CD4-positive, alpha-beta memory T cell (primary cell): ENCODE data around the gene LRRN1. TPM values are rescaled to one million over a fixed set of nuclear protein-coding genes. Genes with fewer than 3 reads are reported as not detected.

Experiments used
- CTCF ChIA-PET: fragments of 350-600 bp; sonication (Branson Sonifier 250); formaldehyde crosslinking; loops from one replicate; lab custom pipeline; 2021; ENCODE audit warnings: inconsistent platforms; ENCODE audit not compliant: partially characterized antibody; lab: Charles Lee
- POLR2A ChIA-PET: fragments of 350-600 bp; sonication (Branson Sonifier 250); formaldehyde crosslinking; loops from one replicate; lab custom pipeline; 2021; ENCODE audit not compliant: partially characterized antibody; lab: Charles Lee
- DNase-seq, 5 donors: peaks; one replicate each; pipeline versions ENCODE4 v3.0.0 to v3.0.0-alpha.2; 2020 to 2022; ENCODE audit warnings: mixed read lengths in 1 of 5
- H3K27ac ChIP-seq: one replicate; pipeline ENCODE4 v1.7.0; 2013; ENCODE audit warnings: low read depth, low read length
- H3K27me3 ChIP-seq: 2 replicates; pipeline ENCODE4 v1.7.0; 2013; ENCODE audit warnings: mild to moderate bottlenecking, low read length, moderate library complexity; ENCODE audit not compliant: insufficient read depth
- H3K36me3 ChIP-seq: 2 replicates; pipeline ENCODE4 v1.7.0; 2013; ENCODE audit warnings: mild to moderate bottlenecking, low read length, moderate library complexity; ENCODE audit not compliant: insufficient read depth
- H3K4me1 ChIP-seq: 2 replicates; pipeline ENCODE4 v1.7.0; 2013; ENCODE audit warnings: mild to moderate bottlenecking, low read length, moderate library complexity; ENCODE audit not compliant: insufficient read depth
- H3K4me3 ChIP-seq, 2 donors: one replicate each; pipeline ENCODE4 v1.7.0; 2013; ENCODE audit warnings: low read length in 2 of 2, mild to moderate bottlenecking in 1 of 2
- H3K9me3 ChIP-seq, 2 donors: one replicate each; pipeline ENCODE4 v1.7.0; 2013; ENCODE audit warnings: low read length in 2 of 2, control low read depth in 1 of 2; ENCODE audit not compliant: control insufficient read depth in 1 of 2
- H3K27ac Mint-ChIP-seq, 7 donors: one replicate each; pipeline ENCODE4 v1.8.0; 2020 to 2021; ENCODE audit warnings: mixed read lengths in 7 of 7, mild to moderate bottlenecking in 6 of 7, inconsistent platforms in 3 of 7, moderate library complexity in 3 of 7
- H3K27me3 Mint-ChIP-seq, 2 donors: one replicate each; pipeline ENCODE4 v1.8.0; 2020 to 2021; ENCODE audit warnings: mixed read lengths in 2 of 2
- H3K36me3 Mint-ChIP-seq, 2 donors: one replicate each; pipeline ENCODE4 v1.8.0; 2020 to 2021; ENCODE audit warnings: mixed read lengths in 2 of 2, inconsistent platforms in 1 of 2, mild to moderate bottlenecking in 1 of 2
- H3K4me1 Mint-ChIP-seq, 4 donors: one replicate each; pipeline ENCODE4 v1.8.0; 2020 to 2021; ENCODE audit warnings: mixed read lengths in 4 of 4, mild to moderate bottlenecking in 1 of 4
- H3K4me3 Mint-ChIP-seq, 8 donors: one replicate each; pipeline ENCODE4 v1.8.0; 2020 to 2021; ENCODE audit warnings: mixed read lengths in 8 of 8, mild to moderate bottlenecking in 7 of 8, moderate library complexity in 6 of 8, inconsistent platforms in 3 of 8
- H3K9me3 Mint-ChIP-seq, 8 donors: one replicate each; pipeline ENCODE4 v1.8.0; 2020 to 2021; ENCODE audit warnings: mixed read lengths in 8 of 8, mild to moderate bottlenecking in 5 of 8, inconsistent platforms in 3 of 8, moderate library complexity in 1 of 8
- intact Hi-C: fragments of 100-400 bp; cut with micrococcal nuclease; formaldehyde crosslinking; loops from one replicate; pipeline ENCODE4 v1.15.1; 2023
- polyA plus RNA-seq, 2 donors: library from polyadenylated mRNA; unstranded; fragments of 300-500 nt; fragmentation: Illumina TruSeq; gene quantifications; one replicate each; pipeline ENCODE4 v1.2.3, GENCODE V29; 2021
- total RNA-seq, 2 experiments: library from RNA; stranded (reverse); gene quantifications; one replicate each; pipeline ENCODE4 v1.2.3, GENCODE V29; 2021

Gene LRRN1
- total and polyA plus RNA-seq, 4 experiments from 2014 or later = 0.17 to 0.23 (median 0.22) TPM; not detected in 1

DNA sequence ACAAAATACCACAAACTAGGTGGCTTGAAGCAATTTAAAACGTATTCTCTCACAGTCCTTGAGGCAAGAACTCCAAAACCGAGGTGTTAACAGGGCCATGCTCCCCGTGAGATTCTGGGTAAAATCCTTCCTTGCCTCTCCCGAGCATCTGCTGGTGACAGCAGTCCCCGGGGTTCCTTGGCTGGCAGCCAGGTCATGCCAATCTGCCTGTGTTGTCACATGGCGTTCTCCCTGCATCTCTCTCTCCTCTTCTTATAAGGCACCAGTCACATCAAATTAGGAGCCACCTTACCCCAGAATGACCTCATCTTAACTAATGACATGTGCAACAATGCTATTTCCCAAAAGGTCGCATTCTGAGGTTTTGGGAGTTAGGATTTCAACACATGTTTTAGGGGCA, 26.3 kb upstream of the LRRN1 start:
- DNase-seq = no peak
- Histone ChIP-seq H3K4me1 (no peaks in the 10 kb centered on the region), H3K27ac (no peak overlapping the region), H3K4me3 (no peak overlapping the region), H3K36me3 (no peaks in the 10 kb centered on the region), H3K9me3 (no peaks in the 10 kb centered on the region), H3K27me3 (no peaks in the 10 kb centered on the region)
- peaks cover 0 to 12% (median 4%) of the 10 kb centered on the region in 8 donors for H3K9me3 Mint-ChIP-seq
- no peak overlapping the region for H3K27ac Mint-ChIP-seq
- no peaks in the 10 kb centered on the region for H3K4me1 Mint-ChIP-seq
- peaks cover 6 to 10% of the 10 kb centered on the region in 2 donors for H3K36me3 Mint-ChIP-seq
- POLR2A ChIA-PET = no interaction called here
- CTCF ChIA-PET = no interaction called here
- H3K27me3 Mint-ChIP-seq = no peaks in the 10 kb centered on the region
- intact Hi-C loops = no loop called here
- no peak overlapping the region for H3K4me3 Mint-ChIP-seq

DNA sequence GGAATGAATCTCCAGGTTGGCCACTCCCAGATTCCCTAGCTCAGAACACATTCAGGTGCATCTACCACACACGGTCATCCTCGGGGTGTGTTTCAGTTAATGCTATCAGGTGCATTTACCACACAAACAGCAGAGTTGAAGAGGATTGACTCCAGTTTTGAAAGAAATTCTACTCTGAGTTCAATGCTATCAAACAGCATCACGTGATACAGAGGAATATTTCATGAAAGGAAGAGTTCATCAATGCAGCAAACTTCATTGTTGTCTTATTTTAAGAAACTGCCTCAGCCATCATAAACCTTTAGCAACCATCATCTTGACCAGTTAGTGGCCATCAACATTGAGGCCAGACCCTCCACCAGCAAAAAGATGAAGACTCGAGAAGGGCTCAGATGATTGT, 22.6 kb upstream of the LRRN1 start:
- POLR2A ChIA-PET = no interaction called here
- peaks cover 6 to 10% of the 10 kb centered on the region in 2 donors for H3K36me3 Mint-ChIP-seq
- H3K4me3 Mint-ChIP-seq = no peak overlapping the region
- intact Hi-C loops = no loop called here
- CTCF ChIA-PET = no interaction called here
- no peaks in the 10 kb centered on the region for H3K9me3 ChIP-seq
- no peak overlapping the region for H3K27ac Mint-ChIP-seq
- no peaks in the 10 kb centered on the region for H3K27me3 ChIP-seq
- H3K36me3 ChIP-seq = no peaks in the 10 kb centered on the region
- H3K27ac ChIP-seq = no peak overlapping the region
- peaks cover 0 to 12% (median 3%) of the 10 kb centered on the region in 8 donors for H3K9me3 Mint-ChIP-seq
- DNase-seq = no peak
- H3K27me3 Mint-ChIP-seq = no peaks in the 10 kb centered on the region
- no peak overlapping the region for H3K4me3 ChIP-seq
- no peaks in the 10 kb centered on the region for H3K4me1 Mint-ChIP-seq
- H3K4me1 ChIP-seq = no peaks in the 10 kb centered on the region

GRCh38 chr3:3778216-3778615, 21.0 kb upstream of the LRRN1 start:
- Mint-ChIP-seq H3K36me3 (peaks cover 6 to 10% of the 10 kb centered on the region in 2 donors), H3K27me3 (no peaks in the 10 kb centered on the region), H3K4me1 (no peaks in the 10 kb centered on the region), H3K4me3 (no peak overlapping the region), H3K9me3 (peaks cover 0 to 12% (median 3%) of the 10 kb centered on the region in 8 donors), H3K27ac (no peak overlapping the region)
- H3K4me3 ChIP-seq = no peak overlapping the region
- H3K27me3 ChIP-seq = no peaks in the 10 kb centered on the region
- no peak for DNase-seq
- no peaks in the 10 kb centered on the region for H3K4me1 ChIP-seq
- intact Hi-C loops = no loop called here
- H3K27ac ChIP-seq = no peak overlapping the region
- CTCF ChIA-PET = no interaction called here
- H3K9me3 ChIP-seq = no peaks in the 10 kb centered on the region
- POLR2A ChIA-PET = no interaction called here
- H3K36me3 ChIP-seq = no peaks in the 10 kb centered on the region

GRCh38 chr3:3778641-3779270, 20.5 kb upstream of the LRRN1 start:
- Histone ChIP-seq H3K27ac (no peak overlapping the region), H3K9me3 (no peaks in the 10 kb centered on the region), H3K36me3 (no peaks in the 10 kb centered on the region), H3K4me3 (no peak overlapping the region), H3K4me1 (no peaks in the 10 kb centered on the region), H3K27me3 (no peaks in the 10 kb centered on the region)
- H3K27ac Mint-ChIP-seq = no peak overlapping the region
- no peak overlapping the region for H3K4me3 Mint-ChIP-seq
- H3K27me3 Mint-ChIP-seq = no peaks in the 10 kb centered on the region
- DNase-seq = no peak
- H3K9me3 Mint-ChIP-seq = peaks cover 0 to 12% (median 3%) of the 10 kb centered on the region in 8 donors
- intact Hi-C loops = no loop called here
- H3K36me3 Mint-ChIP-seq = peaks cover 6 to 10% of the 10 kb centered on the region in 2 donors
- POLR2A ChIA-PET = no interaction called here
- H3K4me1 Mint-ChIP-seq = no peaks in the 10 kb centered on the region
- CTCF ChIA-PET = no interaction called here

GRCh38 chr3:3782457-3782856, 16.8 kb upstream of the LRRN1 start:
- no peak overlapping the region for H3K4me3 Mint-ChIP-seq
- intact Hi-C loops = no loop called here
- H3K4me3 ChIP-seq = no peak overlapping the region
- POLR2A ChIA-PET = no interaction called here
- H3K27me3 ChIP-seq = no peaks in the 10 kb centered on the region
- no peaks in the 10 kb centered on the region for H3K27me3 Mint-ChIP-seq
- H3K27ac Mint-ChIP-seq = no peak overlapping the region
- H3K4me1 Mint-ChIP-seq = no peaks in the 10 kb centered on the region
- no peaks in the 10 kb centered on the region for H3K36me3 ChIP-seq
- H3K36me3 Mint-ChIP-seq = peaks cover 1 to 3% of the 10 kb centered on the region in 2 donors
- H3K27ac ChIP-seq = no peak overlapping the region
- DNase-seq = no peak
- CTCF ChIA-PET = no interaction called here
- H3K4me1 ChIP-seq = no peaks in the 10 kb centered on the region
- no peaks in the 10 kb centered on the region for H3K9me3 ChIP-seq
- H3K9me3 Mint-ChIP-seq = no peaks in the 10 kb centered on the region

GRCh38 chr3:3783210-3783609, 16.0 kb upstream of the LRRN1 start:
- Mint-ChIP-seq H3K4me3 (no peak overlapping the region), H3K36me3 (peaks cover 0 to 3% of the 10 kb centered on the region in 2 donors), H3K27me3 (no peaks in the 10 kb centered on the region), H3K9me3 (peaks cover 0 to 3% (median 0%) of the 10 kb centered on the region in 8 donors), H3K4me1 (no peaks in the 10 kb centered on the region), H3K27ac (no peak overlapping the region)
- no peak overlapping the region for H3K27ac ChIP-seq
- CTCF ChIA-PET = no interaction called here
- H3K36me3 ChIP-seq = no peaks in the 10 kb centered on the region
- H3K9me3 ChIP-seq = no peaks in the 10 kb centered on the region
- POLR2A ChIA-PET = no interaction called here
- intact Hi-C loops = no loop called here
- no peaks in the 10 kb centered on the region for H3K4me1 ChIP-seq
- no peak overlapping the region for H3K4me3 ChIP-seq
- no peak for DNase-seq
- H3K27me3 ChIP-seq = no peaks in the 10 kb centered on the region

GRCh38 chr3:3783696-3784095, 15.5 kb upstream of the LRRN1 start:
- Histone ChIP-seq H3K4me3 (no peak overlapping the region), H3K4me1 (no peaks in the 10 kb centered on the region), H3K36me3 (no peaks in the 10 kb centered on the region), H3K27me3 (no peaks in the 10 kb centered on the region), H3K27ac (no peak overlapping the region), H3K9me3 (no peaks in the 10 kb centered on the region)
- no peak for DNase-seq
- intact Hi-C loops = no loop called here
- H3K36me3 Mint-ChIP-seq = peaks cover 0 to 7% of the 10 kb centered on the region in 2 donors
- no peak overlapping the region for H3K27ac Mint-ChIP-seq
- H3K27me3 Mint-ChIP-seq = no peaks in the 10 kb centered on the region
- H3K4me3 Mint-ChIP-seq = no peak overlapping the region
- H3K9me3 Mint-ChIP-seq = peaks cover 0 to 6% (median 0%) of the 10 kb centered on the region in 8 donors
- CTCF ChIA-PET = no interaction called here
- POLR2A ChIA-PET = no interaction called here
- H3K4me1 Mint-ChIP-seq = no peaks in the 10 kb centered on the region
